ENCODE results near the gene CYP4F22.

Gene CYP4F22

DNA sequence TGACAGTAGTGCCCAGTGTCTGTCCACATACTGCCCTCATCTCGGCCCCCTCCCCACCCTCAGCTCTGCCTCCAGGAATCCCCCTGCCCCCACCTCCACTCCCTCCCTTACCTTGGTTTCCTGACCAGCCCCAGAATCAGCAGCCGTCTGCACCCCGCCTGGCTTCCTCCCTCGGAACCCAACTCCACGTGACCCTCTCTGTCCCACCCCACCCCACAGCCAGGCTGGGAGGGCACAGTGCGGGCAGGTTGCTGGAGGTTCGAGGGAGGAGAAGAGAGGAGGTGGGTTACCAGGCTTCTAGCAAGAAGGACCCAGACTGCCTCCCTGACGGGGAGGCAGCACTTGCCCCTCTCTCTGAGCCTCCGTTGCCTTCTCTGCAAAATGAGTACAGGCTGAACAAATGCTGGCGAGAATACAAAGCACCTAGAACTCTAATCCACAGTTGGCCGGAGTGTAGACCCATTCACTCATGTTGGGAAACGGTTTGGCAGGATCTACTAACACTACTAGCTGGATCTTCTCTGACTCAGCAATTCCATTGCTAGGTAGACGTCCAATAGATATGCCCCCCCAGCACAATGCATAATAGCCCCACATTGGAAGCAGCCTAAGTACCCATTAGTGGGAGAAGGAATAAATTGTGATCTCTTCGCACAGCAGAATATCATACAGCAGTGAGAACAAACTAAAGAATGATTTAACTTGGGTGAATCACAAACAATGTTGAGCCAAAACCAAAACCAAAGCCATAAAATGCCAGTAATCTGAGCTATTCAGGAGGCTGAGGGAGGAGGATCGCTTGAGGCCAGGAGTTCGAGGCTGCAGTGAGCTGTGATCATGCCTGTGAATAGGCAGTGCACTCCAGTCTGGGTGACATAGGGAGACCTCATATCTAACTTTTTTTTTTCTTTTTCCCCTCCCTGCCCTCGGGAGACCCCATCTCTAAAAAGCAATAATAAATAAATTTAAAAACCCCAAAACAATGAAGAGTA lies 43.6 kb upstream of the CYP4F22 start, which contains the start of gene RASAL3:
Gene RASAL3, minus strand, starts transcription at position 151 of the 992 bp plus-strand sequence. CDS start 186 bp downstream, outside the sequence.
- Histone ChIP-seq H3K4me1 (ENCODE audit: insufficient read depth, low read length, severe bottlenecking) (peaks cover 22% of the 10 kb centered on the region), H3F3A (ENCODE audit: insufficient read depth, low read length) (no peaks in the 10 kb centered on the region), H3K4me2 (ENCODE audit: low read length) (peak within 1 kb of the TSS; percentile 92), H3K27me3 (ENCODE audit: insufficient read depth, low read length) (no peaks in the 10 kb centered on the region), H4K20me1 (ENCODE audit: insufficient read depth, low read length) (no peaks in the 10 kb centered on the region), H3K79me2 (ENCODE audit: insufficient read depth, low read length) (no peaks in the 10 kb centered on the region), H3K9me2 (ENCODE audit: low read depth, low read length) (no peaks in the 10 kb centered on the region), H3K27ac (ENCODE audit: low read depth, low read length, poor library complexity, severe bottlenecking) (peak within 1 kb of the TSS; percentile 67), H3K4me3 (ENCODE audit: low read depth, low read length, poor library complexity, severe bottlenecking) (peak within 1 kb of the TSS; percentile 88), H2AFZ (ENCODE audit: low read length) (peak within 1 kb of the TSS; percentile 89), H3K36me3 (ENCODE audit: insufficient read depth, low read length) (no peaks in the 10 kb centered on the region), H3K9ac (ENCODE audit: low read length) (peak within 1 kb of the TSS; percentile 89), H3K9me3 (ENCODE audit: low read length) (no peaks in the 10 kb centered on the region)
- TF ChIP-seq CTCF (IDR thresholded peaks at IDR 0.05; ENCODE audit: low read length): no peak
- no peak for TF ChIP-seq EZH2 (IDR thresholded peaks at IDR 0.05; ENCODE audit: borderline replicate concordance, low read length)

- Histone ChIP-seq H3K4me1 (ENCODE audit: insufficient read depth, low read length, severe bottlenecking) (peaks cover 22% of the 10 kb centered on the region), H3K36me3 (ENCODE audit: insufficient read depth, low read length) (no peaks in the 10 kb centered on the region), H3K9ac (ENCODE audit: low read length) (no peak overlapping the region), H3K27ac (ENCODE audit: low read depth, low read length, poor library complexity, severe bottlenecking) (no peak overlapping the region), H3K9me2 (ENCODE audit: low read depth, low read length) (no peaks in the 10 kb centered on the region), H3F3A (ENCODE audit: insufficient read depth, low read length) (no peaks in the 10 kb centered on the region), H2AFZ (ENCODE audit: low read length) (no peak overlapping the region), H3K79me2 (ENCODE audit: insufficient read depth, low read length) (no peaks in the 10 kb centered on the region), H3K9me3 (ENCODE audit: low read length) (no peaks in the 10 kb centered on the region), H3K27me3 (ENCODE audit: insufficient read depth, low read length) (no peaks in the 10 kb centered on the region), H3K4me3 (ENCODE audit: low read depth, low read length, poor library complexity, severe bottlenecking) (no peak overlapping the region), H4K20me1 (ENCODE audit: insufficient read depth, low read length) (no peaks in the 10 kb centered on the region), H3K4me2 (ENCODE audit: low read length) (no peak overlapping the region)
- TF ChIP-seq CTCF (IDR thresholded peaks at IDR 0.05; ENCODE audit: low read length): no peak
- TF ChIP-seq EZH2 (IDR thresholded peaks at IDR 0.05; ENCODE audit: borderline replicate concordance, low read length): no peak
These were observed 41.2 kb upstream of the CYP4F22 start for GRCh38 chr19:15466851-15467733.

DNA sequence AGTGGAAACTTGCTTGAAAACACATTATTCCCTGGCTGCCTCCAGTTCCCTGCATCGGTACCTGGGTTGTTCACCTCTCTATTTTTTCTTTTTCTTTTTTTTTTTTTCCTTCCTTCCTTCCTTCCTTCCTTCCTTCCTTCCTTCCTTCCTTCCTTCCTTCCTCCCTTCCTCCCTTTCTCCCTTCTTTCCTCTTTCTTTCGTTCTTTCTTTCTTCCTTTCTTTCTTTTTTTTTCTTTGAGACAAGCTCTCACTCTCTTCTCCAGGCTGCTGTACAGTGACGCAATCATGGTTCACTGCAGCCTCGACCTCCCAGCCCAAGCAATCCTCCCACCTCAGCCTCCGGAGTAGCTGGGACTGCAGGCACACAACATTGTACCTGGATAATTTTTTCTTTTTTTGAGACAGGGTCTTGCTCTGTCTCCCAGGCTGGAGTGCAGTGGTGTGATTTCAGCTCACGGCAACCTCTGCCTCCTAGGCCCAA lies 40.6 kb upstream of the CYP4F22 start:
- no peak overlapping the region for H3K4me2 ChIP-seq (ENCODE audit: low read length)
- no peaks in the 10 kb centered on the region for H3K27me3 ChIP-seq (ENCODE audit: insufficient read depth, low read length)
- H3K9me2 ChIP-seq (ENCODE audit: low read depth, low read length): no peaks in the 10 kb centered on the region
- TF ChIP-seq EZH2 (IDR thresholded peaks at IDR 0.05; ENCODE audit: borderline replicate concordance, low read length) (no peak), CTCF (IDR thresholded peaks at IDR 0.05; ENCODE audit: low read length) (no peak)
- peaks cover 22% of the 10 kb centered on the region for H3K4me1 ChIP-seq (ENCODE audit: insufficient read depth, low read length, severe bottlenecking)
- no peaks in the 10 kb centered on the region for H3K9me3 ChIP-seq (ENCODE audit: low read length)
- no peaks in the 10 kb centered on the region for H4K20me1 ChIP-seq (ENCODE audit: insufficient read depth, low read length)
- no peak overlapping the region for H3K4me3 ChIP-seq (ENCODE audit: low read depth, low read length, poor library complexity, severe bottlenecking)
- no peak overlapping the region for H3K27ac ChIP-seq (ENCODE audit: low read depth, low read length, poor library complexity, severe bottlenecking)
- no peak overlapping the region for H3K9ac ChIP-seq (ENCODE audit: low read length)
- no peak overlapping the region for H2AFZ ChIP-seq (ENCODE audit: low read length)
- no peaks in the 10 kb centered on the region for H3K36me3 ChIP-seq (ENCODE audit: insufficient read depth, low read length)
- H3F3A ChIP-seq (ENCODE audit: insufficient read depth, low read length): no peaks in the 10 kb centered on the region
- no peaks in the 10 kb centered on the region for H3K79me2 ChIP-seq (ENCODE audit: insufficient read depth, low read length)
